ENCODE measurements around the gene FGD2.

The FGD2 gene

GRCh38 chr6:37061157-37061804, 55.8 kb downstream of the FGD2 start:
- Histone ChIP-seq H3F3A (ENCODE audit: low read depth) (no peaks in the 10 kb centered on the region), H3K4me2 (ENCODE audit: low read depth, low read length, poor library complexity, severe bottlenecking) (no peak overlapping the region), H3K36me3 (ENCODE audit: insufficient read depth, low read length) (no peaks in the 10 kb centered on the region), H3K9me3 (ENCODE audit: insufficient read depth, low read depth, low read length) (no peaks in the 10 kb centered on the region), H3K9ac (ENCODE audit: low read depth, low read length, poor library complexity, severe bottlenecking) (no peak overlapping the region), H3K9me2 (replicated peaks; ENCODE audit: low read depth, low read length) (no peaks in the 10 kb centered on the region), H3K27me3 (ENCODE audit: insufficient read depth, low read length, poor library complexity, severe bottlenecking) (no peaks in the 10 kb centered on the region), H4K20me1 (ENCODE audit: insufficient read depth, low read length, poor library complexity, severe bottlenecking) (no peaks in the 10 kb centered on the region), H3K4me1 (ENCODE audit: insufficient read depth, low read length, poor library complexity, severe bottlenecking) (no peaks in the 10 kb centered on the region), H3K4me3 (ENCODE audit: low read length, poor library complexity, severe bottlenecking) (no peak overlapping the region), H2AFZ (ENCODE audit: low read length) (no peak overlapping the region), H3K79me2 (ENCODE audit: insufficient read depth, low read length) (no peaks in the 10 kb centered on the region)
- TF ChIP-seq CTCF (conservative IDR thresholded peaks at IDR 0.05; ENCODE audit: low read length) (no peak), EZH2phosphoT487 (IDR thresholded peaks at IDR 0.05; ENCODE audit: borderline replicate concordance) (no peak)

GRCh38 chr6:37062424-37062823, 57.0 kb downstream of the FGD2 start:
- H3K27me3 ChIP-seq (ENCODE audit: insufficient read depth, low read length, poor library complexity, severe bottlenecking) = no peaks in the 10 kb centered on the region
- H3K4me3 ChIP-seq (ENCODE audit: low read length, poor library complexity, severe bottlenecking) = no peak overlapping the region
- H4K20me1 ChIP-seq (ENCODE audit: insufficient read depth, low read length, poor library complexity, severe bottlenecking) = no peaks in the 10 kb centered on the region
- no peak overlapping the region for H3K9ac ChIP-seq (ENCODE audit: low read depth, low read length, poor library complexity, severe bottlenecking)
- H3F3A ChIP-seq (ENCODE audit: low read depth) = no peaks in the 10 kb centered on the region
- H3K79me2 ChIP-seq (ENCODE audit: insufficient read depth, low read length) = no peaks in the 10 kb centered on the region
- no peaks in the 10 kb centered on the region for H3K36me3 ChIP-seq (ENCODE audit: insufficient read depth, low read length)
- no peaks in the 10 kb centered on the region for H3K4me1 ChIP-seq (ENCODE audit: insufficient read depth, low read length, poor library complexity, severe bottlenecking)
- H3K4me2 ChIP-seq (ENCODE audit: low read depth, low read length, poor library complexity, severe bottlenecking) = no peak overlapping the region
- no peak for TF ChIP-seq CTCF (conservative IDR thresholded peaks at IDR 0.05; ENCODE audit: low read length)
- no peak for TF ChIP-seq EZH2phosphoT487 (IDR thresholded peaks at IDR 0.05; ENCODE audit: borderline replicate concordance)
- no peaks in the 10 kb centered on the region for H3K9me2 ChIP-seq (replicated peaks; ENCODE audit: low read depth, low read length)
- H2AFZ ChIP-seq (ENCODE audit: low read length) = no peak overlapping the region
- no peaks in the 10 kb centered on the region for H3K9me3 ChIP-seq (ENCODE audit: insufficient read depth, low read depth, low read length)

GRCh38 chr6:37068356-37069270, 63.2 kb downstream of the FGD2 start:
- H3K4me2 ChIP-seq (ENCODE audit: low read depth, low read length, poor library complexity, severe bottlenecking) = peak overlapping the region; percentile 6
- peak overlapping the region; percentile 22; the same call in 1 of the 2 replicates for H2AFZ ChIP-seq (ENCODE audit: low read length)
- peak overlapping the region; percentile 35 for H3K9ac ChIP-seq (ENCODE audit: low read depth, low read length, poor library complexity, severe bottlenecking)

More at GRCh38 chr6:37068356-37069270, 63.2 kb downstream of the FGD2 start:
- Histone ChIP-seq H4K20me1 (ENCODE audit: insufficient read depth, low read length, poor library complexity, severe bottlenecking) (no peaks in the 10 kb centered on the region), H3F3A (ENCODE audit: low read depth) (no peaks in the 10 kb centered on the region), H3K36me3 (ENCODE audit: insufficient read depth, low read length) (no peaks in the 10 kb centered on the region), H3K9me2 (replicated peaks; ENCODE audit: low read depth, low read length) (no peaks in the 10 kb centered on the region), H3K9me3 (ENCODE audit: insufficient read depth, low read depth, low read length) (no peaks in the 10 kb centered on the region), H3K79me2 (ENCODE audit: insufficient read depth, low read length) (no peaks in the 10 kb centered on the region), H3K4me3 (ENCODE audit: low read length, poor library complexity, severe bottlenecking) (no peak overlapping the region), H3K27me3 (ENCODE audit: insufficient read depth, low read length, poor library complexity, severe bottlenecking) (no peaks in the 10 kb centered on the region), H3K4me1 (ENCODE audit: insufficient read depth, low read length, poor library complexity, severe bottlenecking) (peaks cover 26% of the 10 kb centered on the region)
- no peak for TF ChIP-seq CTCF (conservative IDR thresholded peaks at IDR 0.05; ENCODE audit: low read length)
- no peak for TF ChIP-seq EZH2phosphoT487 (IDR thresholded peaks at IDR 0.05; ENCODE audit: borderline replicate concordance)

Data from Loucy (cell line).